Measurements from ENCODE around the gene ATOH8.

ATOH8 gene

DNA sequence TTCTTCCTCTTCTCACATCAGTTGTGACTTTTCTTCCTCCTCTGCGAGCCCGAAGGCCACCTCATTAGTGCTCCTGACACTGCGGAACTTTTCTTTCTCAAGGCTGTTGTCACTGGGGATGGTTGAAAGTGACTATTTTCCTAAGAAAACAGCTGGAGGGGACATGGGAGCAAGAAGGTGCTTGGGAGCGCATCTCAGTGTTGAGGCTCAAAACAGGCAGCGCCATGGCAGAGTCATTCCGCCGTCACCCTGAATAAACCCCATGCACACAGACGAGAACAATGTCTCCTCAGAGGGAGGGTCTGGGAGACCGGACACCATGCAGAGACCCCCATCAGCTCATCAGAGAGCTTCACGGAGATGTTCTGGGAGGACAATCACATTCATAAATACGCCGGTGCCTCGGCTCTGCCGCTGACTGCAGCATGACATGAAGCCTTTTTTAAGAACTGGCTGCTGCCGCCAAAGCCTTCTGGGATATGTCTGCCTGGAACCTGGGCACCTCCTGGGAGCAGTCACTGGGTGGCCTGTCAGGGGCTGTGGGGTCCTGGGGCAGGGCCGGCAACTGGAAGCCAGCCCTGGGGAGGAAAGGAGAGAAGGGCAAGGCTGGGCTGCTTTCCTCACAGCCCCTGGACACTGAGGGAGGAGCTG is 19.2 kb downstream of the ATOH8 start:
- no peak overlapping the region for H3K4me3 ChIP-seq
- H3K4me1 ChIP-seq = peaks cover 0 to 13% (median 9%) of the 10 kb centered on the region in 10 experiments; a peak in 14 of 20 replicates
- H3K9ac ChIP-seq = no peak overlapping the region
- no peak overlapping the region for H3K27ac ChIP-seq
- H3K36me3 ChIP-seq = no peaks in the 10 kb centered on the region
- H3K9me3 ChIP-seq (replicated peaks in 1 of 11) = no peaks in the 10 kb centered on the region
- no peak for TF ChIP-seq Cebpa-rat (IDR thresholded peaks at IDR 0.05)
- H4K20me1 ChIP-seq = peaks cover 0 to 5% (median 0%) of the 10 kb centered on the region in 11 experiments; a peak in 2 of 22 replicates
- peaks cover 21 to 38% (median 33%) of the 10 kb centered on the region in 11 experiments; a peak in 20 of 22 replicates for H3K27me3 ChIP-seq
- H3K4me2 ChIP-seq = no peak overlapping the region

DNA sequence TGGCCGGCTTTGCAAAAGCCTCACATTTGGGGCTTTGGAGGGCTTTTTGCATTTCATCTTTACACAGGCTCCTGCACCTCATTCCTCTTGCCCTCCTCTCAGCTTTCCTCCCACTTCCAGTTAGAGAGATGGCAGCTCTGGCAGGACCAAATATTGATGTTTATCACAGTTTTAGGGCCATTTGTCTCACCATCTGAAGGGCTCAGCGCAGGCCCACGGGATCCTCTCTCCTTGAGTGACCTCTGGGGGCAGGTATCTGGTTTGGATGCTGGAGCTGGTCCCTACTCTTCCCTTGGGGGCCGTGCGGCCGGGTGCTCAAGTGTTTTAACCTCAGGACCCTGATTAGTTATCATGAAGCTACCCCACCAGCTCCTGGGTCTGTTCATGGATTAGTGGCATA is 19.9 kb downstream of the ATOH8 start:
- Histone ChIP-seq H3K27me3 (peaks cover 21 to 38% (median 33%) of the 10 kb centered on the region in 11 experiments; a peak in 20 of 22 replicates), H3K4me1 (peaks cover 0 to 7% (median 3%) of the 10 kb centered on the region in 10 experiments; a peak in 14 of 20 replicates), H3K9ac (no peak overlapping the region), H4K20me1 (peaks cover 0 to 5% (median 0%) of the 10 kb centered on the region in 11 experiments; a peak in 2 of 22 replicates), H3K4me3 (no peak overlapping the region), H3K4me2 (no peak overlapping the region), H3K9me3 (replicated peaks in 1 of 11) (no peaks in the 10 kb centered on the region), H3K36me3 (no peaks in the 10 kb centered on the region), H3K27ac (no peak overlapping the region)
- TF ChIP-seq Cebpa-rat (IDR thresholded peaks at IDR 0.05) = no peak

DNA sequence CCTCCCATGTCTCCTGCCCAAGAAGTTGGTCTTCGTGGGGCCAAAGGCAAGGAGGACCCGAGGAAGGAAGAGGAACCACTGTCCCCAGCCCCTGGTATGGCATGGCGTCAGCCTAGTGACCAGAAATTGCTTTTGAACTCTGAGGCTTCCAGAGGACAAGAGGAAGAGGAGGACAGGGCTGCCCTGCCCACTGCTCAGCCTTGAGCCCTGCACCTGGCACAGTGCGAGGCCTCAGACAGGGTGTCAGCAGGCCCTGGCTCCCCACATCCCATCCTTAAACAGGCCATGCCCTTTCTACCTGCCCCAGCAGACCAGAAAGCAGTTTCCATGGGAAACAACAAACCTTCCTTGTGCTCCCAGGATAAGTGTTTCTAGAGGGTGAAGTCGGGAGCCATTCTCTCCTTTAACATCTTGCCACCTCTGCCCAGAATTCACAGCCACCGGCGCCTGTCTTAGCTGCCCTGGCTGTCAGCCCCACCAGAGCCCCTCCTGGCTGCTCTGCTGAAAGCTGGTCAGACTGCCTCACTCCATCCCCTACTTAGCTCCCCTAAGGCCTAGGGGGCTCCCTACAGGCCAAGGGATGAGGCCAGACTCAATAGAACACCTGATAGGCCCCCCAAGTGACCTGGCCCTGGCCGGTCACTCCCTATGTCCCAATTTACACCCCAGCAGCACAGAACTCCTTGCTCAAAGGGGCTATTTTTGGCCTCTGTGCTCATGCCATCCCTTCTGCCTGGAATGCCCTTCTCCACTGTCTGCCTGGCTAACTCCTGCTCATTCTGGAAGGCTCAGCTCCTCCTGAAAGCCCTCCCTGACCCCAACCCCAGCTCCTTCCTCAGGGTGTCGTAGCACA is 20.6 kb downstream of the ATOH8 start:
- no peak for TF ChIP-seq Cebpa-rat (IDR thresholded peaks at IDR 0.05)
- Histone ChIP-seq H4K20me1 (peaks cover 0 to 5% (median 0%) of the 10 kb centered on the region in 11 experiments; a peak in 2 of 22 replicates), H3K4me3 (no peak overlapping the region), H3K9me3 (replicated peaks in 1 of 11) (no peaks in the 10 kb centered on the region), H3K4me1 (peaks cover 0 to under 1% (median 0%) of the 10 kb centered on the region in 10 experiments; a peak in 1 of 20 replicates), H3K9ac (no peak overlapping the region), H3K4me2 (no peak overlapping the region), H3K27me3 (peaks cover 21 to 38% (median 33%) of the 10 kb centered on the region in 11 experiments; a peak in 20 of 22 replicates), H3K36me3 (no peaks in the 10 kb centered on the region), H3K27ac (no peak overlapping the region)

DNA sequence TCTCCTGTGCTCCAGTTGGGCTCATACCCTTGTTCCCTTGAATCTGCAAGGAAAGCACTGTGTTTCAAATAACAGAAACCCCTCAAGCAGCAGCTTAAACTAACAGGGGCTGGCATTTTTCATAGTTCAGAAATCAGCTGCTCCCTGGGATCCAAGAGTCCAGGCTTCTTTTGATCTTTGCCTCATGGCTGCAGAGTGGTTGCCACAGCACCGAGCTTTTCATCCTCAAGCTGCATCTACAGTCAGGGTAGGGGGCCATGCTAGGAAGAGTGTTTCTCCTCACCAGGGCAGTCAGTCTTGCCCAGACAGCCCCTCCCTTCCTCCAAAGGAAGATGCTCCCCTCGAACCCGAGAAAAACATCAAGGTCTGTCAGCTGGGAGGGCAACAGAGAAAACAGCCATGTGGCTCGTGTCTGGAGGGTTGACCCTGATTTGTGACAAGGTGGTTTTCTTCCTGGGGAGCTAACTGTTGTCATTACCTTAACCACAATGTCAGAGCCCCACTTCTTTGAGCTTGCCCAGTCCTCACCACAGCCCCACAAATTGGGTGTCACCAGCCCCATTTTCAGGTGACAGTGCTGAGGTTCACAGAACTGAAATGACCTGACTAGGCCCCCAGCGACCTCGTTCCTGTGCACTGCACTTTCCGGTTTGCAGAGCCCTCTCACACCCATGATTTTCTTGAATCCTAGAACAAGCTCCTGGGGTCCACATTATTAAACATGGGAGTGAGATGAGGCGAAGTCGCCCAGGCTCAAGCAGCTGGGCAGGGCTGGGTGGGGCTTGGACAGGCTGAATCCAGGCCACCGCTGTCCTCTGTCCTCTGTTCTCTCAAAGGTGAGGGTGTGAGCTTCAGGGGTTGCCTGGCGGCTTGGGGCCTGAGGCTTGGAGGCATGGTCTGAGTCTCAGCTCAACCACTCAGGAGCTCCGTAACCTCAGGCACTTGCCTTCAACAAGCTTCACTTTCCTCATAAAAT is 21.9 kb downstream of the ATOH8 start:
- Histone ChIP-seq H3K4me2 (no peak overlapping the region), H3K27ac (no peak overlapping the region), H3K9ac (no peak overlapping the region), H3K27me3 (peaks cover 21 to 38% (median 33%) of the 10 kb centered on the region in 11 experiments; a peak in 20 of 22 replicates), H3K4me3 (no peak overlapping the region), H3K4me1 (no peaks in the 10 kb centered on the region; a peak in 1 of 20 replicates), H3K9me3 (replicated peaks in 1 of 11) (no peaks in the 10 kb centered on the region), H4K20me1 (peaks cover 0 to 5% (median 0%) of the 10 kb centered on the region in 11 experiments; a peak in 2 of 22 replicates), H3K36me3 (no peaks in the 10 kb centered on the region)
- no peak for TF ChIP-seq Cebpa-rat (IDR thresholded peaks at IDR 0.05)

DNA sequence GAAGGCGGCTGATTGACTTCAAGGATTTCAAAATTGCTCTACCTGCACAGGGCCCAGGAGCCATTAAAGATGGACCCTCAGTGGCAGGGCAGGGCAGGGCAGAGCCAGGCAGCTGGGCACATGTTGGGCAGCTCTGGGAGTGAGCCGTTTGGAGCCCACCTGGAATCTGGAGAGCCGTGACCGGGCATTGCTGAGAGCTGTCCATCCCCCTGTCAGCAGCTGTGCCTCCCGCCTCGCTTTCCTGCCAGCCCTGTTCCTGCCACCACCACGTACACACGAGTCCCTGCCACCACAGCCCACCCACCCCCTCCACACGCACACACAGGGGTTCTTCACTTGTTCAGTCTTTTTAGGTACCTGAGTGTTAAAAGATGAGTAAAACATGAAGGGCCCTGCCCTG is 22.9 kb downstream of the ATOH8 start:
- no peak for TF ChIP-seq Cebpa-rat (IDR thresholded peaks at IDR 0.05)

DNA sequence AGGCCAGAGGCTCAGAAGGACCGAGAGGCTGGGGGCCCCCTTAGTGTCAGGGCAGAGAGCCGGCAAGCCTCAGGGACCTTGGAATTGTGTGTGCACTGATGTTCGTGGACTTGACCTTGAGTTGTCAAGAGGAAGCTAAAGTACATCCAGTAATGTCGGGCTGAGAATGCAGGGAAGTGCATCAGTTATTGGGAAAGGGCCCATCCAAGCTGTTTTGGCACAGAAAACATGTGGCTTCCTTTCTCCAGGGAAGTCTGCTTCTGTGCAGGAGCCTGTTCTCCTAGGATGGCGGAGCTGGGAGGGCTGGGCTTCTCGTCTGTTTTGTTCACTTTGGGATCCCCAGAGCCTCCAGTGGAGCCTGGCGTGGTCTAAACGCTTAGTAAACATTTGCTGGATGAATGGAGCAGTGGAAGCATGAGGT is 23.7 kb downstream of the ATOH8 start:
- Histone ChIP-seq H3K9ac (no peak overlapping the region), H3K9me3 (replicated peaks in 1 of 11) (no peaks in the 10 kb centered on the region), H3K4me2 (no peak overlapping the region), H3K4me1 (no peaks in the 10 kb centered on the region), H3K4me3 (no peak overlapping the region), H3K27ac (no peak overlapping the region), H3K27me3 (peaks cover 10 to 22% (median 18%) of the 10 kb centered on the region in 11 experiments; a peak in 20 of 22 replicates), H4K20me1 (peaks cover 0 to 5% (median 0%) of the 10 kb centered on the region in 11 experiments; a peak in 1 of 22 replicates), H3K36me3 (no peaks in the 10 kb centered on the region)
- TF ChIP-seq Cebpa-rat (IDR thresholded peaks at IDR 0.05) = no peak

More for the DNA sequence above, 22.9 kb downstream of the ATOH8 start:
- Histone ChIP-seq H3K4me3 (no peak overlapping the region), H3K9ac (no peak overlapping the region), H3K36me3 (no peaks in the 10 kb centered on the region), H3K4me2 (no peak overlapping the region), H4K20me1 (peaks cover 0 to 5% (median 0%) of the 10 kb centered on the region in 11 experiments; a peak in 1 of 22 replicates), H3K27ac (no peak overlapping the region), H3K27me3 (peaks cover 16 to 30% (median 26%) of the 10 kb centered on the region in 11 experiments; a peak in 20 of 22 replicates), H3K9me3 (replicated peaks in 1 of 11) (no peaks in the 10 kb centered on the region), H3K4me1 (no peaks in the 10 kb centered on the region; a peak in 1 of 20 replicates)

DNA sequence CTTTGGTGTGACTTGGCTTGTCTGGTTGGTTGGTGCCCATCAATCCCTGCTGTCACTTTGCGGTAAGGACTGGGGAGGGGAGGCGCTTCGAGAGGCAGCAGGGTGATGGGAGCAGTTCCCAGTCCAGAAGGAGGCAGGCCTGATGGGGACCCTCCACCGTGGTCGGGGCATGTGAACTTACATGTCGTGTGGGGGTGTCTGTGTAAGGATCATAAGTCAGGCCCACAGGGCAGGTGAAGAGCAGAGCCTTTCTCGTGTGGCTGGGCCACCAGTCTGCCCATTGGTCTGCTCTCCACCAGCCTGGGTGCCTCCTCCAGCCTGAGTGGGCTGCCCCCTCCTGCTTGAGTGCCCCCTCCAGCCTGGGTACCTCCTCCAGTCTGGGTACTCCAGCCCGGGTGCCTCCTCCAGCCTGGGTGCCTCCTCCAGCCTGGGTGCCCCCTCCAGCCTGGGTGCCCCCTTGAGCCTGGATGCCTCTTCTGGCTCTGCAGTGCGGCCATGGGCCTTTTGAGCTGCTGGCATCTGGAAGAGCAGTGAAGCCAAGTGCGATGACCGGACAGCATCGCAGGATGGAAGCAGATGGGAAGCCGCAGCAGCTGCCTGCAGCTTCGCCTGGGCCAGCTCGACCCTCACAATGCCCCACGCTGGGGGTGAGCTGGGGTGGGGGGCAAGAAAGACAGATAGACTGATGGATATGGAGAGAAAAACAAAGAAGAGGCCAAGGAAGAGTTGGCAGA is 25.0 kb downstream of the ATOH8 start:
- no peaks in the 10 kb centered on the region for H3K36me3 ChIP-seq
- no peak overlapping the region for H3K4me3 ChIP-seq
- H3K27me3 ChIP-seq = peaks cover 0 to 9% (median 4%) of the 10 kb centered on the region in 11 experiments; a peak in 8 of 22 replicates
- TF ChIP-seq Cebpa-rat (IDR thresholded peaks at IDR 0.05) = no peak
- no peak overlapping the region for H3K9ac ChIP-seq
- H3K4me1 ChIP-seq = no peaks in the 10 kb centered on the region
- no peak overlapping the region for H3K4me2 ChIP-seq
- no peaks in the 10 kb centered on the region for H3K9me3 ChIP-seq (replicated peaks in 1 of 11)
- H3K27ac ChIP-seq = no peak overlapping the region
- H4K20me1 ChIP-seq = peaks cover 0 to 2% (median 0%) of the 10 kb centered on the region in 11 experiments; a peak in 1 of 22 replicates

Data from BLaER1 treated with 17β-estradiol and CSF1 and Interleukin-3, amounts not matched to agents 10 nM and 100 nM (cell line).